Hematopoietic multipotent progenitor cell treated with erythropoietin and hydrocortisone succinate and interleukin-3 and kit ligand, for 17 days (in vitro differentiated cells): Measurements from ENCODE around the gene PCDHGA6.
"Not testable (repeated sequence)": the region's sequence is repeated elsewhere in the genome, so short reads cannot be mapped to it uniquely, and the experiment has no call there.

ENCODE experiments used
- DNase-seq: peaks from one replicate; pipeline ENCODE4 v3.0.0-alpha.2; 2015; ENCODE audit warnings: low spot score

PCDHGA6 gene

DNA sequence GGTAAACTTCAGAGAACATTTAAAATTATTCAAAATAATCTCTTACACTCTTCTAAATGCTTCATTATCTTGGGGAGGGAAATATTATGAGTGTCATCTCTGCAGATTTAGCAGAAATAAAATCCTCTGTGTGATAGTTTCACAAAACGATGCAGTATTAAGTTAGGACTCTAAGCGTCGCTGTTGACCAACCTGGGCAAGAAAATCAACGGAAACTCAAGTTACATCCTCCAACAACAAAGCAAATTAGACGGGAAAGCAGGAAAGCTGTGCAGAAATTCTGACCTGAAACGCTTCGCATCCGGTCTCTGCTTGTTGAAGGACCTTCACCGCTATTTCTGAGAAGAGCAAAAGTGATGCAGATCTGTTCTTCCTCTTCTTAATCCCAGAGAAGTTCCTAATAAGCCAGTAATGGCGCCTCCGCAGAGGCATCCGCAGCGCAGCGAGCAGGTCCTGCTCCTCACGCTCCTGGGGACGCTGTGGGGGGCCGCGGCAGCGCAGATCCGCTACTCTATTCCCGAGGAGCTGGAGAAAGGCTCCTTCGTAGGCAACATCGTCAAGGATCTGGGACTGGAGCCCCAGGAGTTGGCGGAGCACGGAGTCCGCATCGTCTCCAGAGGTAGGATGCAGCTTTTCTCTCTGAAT lies at the start of gene PCDHGA6:
Gene PCDHGA6, plus strand, starts transcription at position 219 of the 645 bp plus-strand sequence. Its CDS starts 193 bp downstream, at position 412.
- DNase-seq: no peak

DNA sequence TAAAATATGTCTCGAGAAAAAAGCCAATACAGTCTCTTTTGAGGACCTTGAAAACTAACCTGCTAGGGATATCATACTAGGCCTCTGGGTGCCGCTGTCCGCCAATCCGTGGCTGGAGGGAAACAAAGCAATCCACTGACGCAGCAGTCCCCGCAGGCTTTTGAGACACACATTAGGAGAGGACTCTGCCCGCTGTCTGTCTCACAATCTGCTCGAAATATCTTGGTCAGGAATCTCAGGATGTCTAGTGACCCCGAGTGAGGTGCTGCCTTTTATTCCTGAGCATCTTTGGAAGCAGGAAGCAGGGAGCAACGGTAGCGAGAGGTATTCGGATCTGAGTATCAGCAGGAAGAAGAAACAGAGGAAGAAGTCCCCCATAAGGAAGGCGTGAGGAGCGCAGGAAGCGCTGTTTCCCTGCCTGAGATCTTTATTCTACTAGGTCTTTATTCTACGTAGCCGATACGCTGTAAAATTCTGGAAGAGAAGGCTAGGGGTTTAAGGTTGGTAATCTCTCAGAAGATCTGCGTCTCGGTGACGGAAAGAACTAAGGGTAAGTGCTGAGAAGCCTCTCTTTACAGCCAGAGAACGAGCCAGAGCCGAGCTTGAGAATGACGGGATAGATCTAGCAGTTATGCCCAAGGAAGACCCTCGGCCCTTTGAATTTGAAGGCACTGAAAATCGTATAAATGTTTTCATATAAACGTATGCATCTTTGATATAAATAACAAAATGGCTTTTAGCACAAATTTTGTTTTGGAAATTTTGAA lies 47.4 kb upstream of the PCDHGA6 start:
- no peak for DNase-seq

DNA sequence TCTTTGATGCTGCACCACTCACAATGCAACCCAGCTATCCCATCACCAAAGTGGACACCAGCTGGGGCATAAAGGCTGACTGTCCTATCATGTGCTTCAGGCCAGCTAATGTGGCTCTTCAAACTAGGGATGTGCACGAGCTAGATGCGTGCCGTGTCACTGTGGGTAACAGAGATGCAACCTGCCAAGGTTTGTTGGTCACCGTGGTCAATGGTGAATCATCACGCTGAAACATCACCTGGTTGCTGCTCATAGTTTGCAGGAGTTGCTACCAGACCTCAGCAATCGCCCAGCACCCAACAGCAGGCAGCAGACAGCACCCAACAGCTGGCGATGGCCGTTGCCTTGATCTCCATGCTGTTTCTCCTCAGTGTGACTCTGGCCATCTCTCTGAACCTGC lies 45.5 kb upstream of the PCDHGA6 start:
- no peak for DNase-seq

DNA sequence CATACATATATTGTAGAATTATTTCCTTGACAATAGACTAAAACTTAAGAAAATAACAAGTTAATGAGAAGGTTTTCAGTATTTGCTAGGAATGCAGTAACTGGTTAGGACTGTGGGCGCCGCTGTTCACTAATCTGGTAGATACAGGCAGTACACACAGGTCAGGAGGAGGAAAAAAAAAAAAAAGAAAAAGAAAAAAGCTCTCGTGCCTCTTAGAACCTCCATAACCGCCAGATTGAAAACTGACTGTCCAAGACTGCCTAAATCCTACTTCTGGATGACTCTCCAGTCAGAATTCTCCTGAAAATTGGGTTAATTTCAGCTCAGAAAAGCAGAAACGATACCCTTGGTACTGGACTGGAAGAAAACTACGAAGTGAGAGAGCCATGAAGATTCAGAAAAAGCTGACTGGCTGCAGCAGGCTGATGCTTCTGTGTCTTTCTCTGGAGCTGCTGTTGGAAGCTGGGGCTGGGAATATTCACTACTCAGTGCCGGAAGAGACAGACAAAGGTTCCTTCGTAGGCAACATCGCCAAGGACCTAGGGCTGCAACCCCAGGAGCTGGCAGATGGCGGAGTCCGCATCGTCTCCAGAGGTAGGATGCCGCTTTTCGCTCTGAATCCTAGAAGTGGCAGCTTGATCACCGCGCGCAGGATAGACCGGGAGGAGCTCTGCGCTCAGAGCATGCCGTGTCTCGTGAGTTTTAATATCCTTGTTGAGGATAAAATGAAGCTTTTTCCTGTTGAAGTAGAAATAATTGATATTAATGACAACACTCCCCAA lies 43.2 kb upstream of the PCDHGA6 start, which contains the start of gene PCDHGA1:
Gene PCDHGA1, plus strand, starts transcription at position 216 of the 782 bp plus-strand sequence.
- DNase-seq: no peak

DNA sequence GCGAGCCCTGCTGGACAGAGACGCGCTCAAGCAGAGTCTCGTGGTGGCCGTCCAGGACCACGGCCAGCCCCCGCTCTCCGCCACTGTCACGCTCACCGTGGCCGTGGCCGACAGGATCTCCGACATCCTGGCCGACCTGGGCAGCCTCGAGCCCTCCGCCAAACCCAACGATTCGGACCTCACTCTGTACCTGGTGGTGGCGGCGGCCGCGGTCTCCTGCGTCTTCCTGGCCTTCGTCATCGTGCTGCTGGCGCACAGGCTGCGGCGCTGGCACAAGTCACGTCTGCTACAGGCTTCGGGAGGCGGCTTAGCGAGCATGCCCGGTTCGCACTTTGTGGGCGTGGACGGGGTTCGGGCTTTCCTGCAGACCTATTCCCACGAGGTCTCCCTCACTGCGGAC lies 41.1 kb upstream of the PCDHGA6 start:
- not testable (repeated sequence) for DNase-seq

DNA sequence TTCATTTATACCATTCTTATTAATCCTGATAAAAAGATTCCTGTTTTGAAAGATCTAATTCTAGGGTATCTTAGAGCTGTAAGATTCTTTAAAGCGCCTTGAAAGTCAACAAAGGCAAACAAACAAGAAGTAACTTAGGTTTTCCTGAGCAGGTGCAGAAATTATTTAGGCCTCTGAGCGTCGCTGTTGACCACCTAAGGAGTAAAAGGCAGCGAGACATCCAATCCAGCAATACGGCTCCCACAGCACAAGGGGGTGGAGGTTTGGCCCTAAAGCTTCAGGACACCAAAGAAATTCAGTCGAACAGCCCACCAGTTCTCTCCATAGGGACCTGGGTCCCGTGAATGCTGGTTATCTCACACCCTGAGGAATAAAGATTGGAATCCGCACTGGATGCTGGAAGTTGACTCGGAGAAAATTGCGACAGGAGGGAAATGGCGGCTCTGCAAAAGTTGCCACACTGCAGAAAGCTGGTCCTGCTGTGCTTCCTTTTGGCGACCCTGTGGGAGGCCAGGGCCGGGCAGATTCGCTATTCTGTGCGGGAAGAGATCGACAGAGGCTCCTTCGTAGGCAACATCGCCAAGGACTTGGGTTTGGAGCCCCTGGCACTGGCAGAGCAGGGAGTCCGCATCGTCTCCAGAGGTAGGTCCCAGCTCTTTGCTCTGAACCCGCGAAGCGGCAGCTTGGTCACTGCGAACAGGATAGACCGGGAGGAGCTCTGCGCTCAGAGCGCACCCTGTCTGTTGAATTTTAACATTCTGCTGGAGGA lies 35.0 kb upstream of the PCDHGA6 start, which contains the start of gene PCDHGA2:
Gene PCDHGA2, plus strand, starts transcription at position 223 of the 769 bp plus-strand sequence.
- DNase-seq: no peak

DNA sequence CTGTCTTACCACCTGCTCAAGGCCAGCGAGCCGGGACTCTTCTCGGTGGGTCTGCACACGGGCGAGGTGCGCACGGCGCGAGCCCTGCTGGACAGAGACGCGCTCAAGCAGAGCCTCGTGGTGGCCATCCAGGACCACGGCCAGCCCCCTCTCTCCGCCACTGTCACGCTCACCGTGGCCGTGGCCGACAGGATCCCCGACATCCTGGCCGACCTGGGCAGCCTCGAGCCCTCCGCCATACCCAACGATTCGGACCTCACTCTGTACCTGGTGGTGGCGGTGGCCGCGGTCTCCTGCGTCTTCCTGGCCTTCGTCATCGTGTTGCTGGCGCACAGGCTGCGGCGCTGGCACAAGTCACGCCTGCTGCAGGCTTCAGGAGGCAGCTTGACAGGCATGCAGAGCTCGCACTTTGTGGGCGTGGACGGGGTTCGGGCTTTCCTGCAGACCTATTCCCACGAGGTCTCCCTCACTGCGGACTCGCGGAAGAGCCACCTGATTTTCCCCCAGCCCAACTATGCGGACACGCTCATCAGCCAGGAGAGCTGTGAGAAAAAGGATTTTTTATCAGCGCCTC lies 32.8 kb upstream of the PCDHGA6 start:
- DNase-seq: not testable (repeated sequence)

DNA sequence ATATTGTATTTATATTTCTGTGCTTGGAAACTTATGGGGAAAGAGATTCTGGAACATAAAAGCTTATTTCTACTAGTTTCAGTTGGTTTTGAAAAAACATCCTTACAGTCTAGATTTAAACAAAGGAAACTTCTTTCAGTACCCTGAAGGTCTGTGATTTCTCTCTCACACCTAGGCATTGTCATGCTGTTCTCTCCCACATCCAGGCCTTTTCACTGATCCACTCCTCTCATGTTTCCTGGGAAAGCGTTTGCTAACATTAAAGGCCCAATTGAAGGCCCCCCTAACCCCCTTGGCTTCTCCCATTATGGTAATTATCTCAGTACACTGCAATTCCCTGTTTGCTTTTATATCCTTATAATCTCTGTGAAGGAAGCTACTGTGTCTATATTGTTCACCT lies 30.9 kb upstream of the PCDHGA6 start:
- no peak for DNase-seq

DNA sequence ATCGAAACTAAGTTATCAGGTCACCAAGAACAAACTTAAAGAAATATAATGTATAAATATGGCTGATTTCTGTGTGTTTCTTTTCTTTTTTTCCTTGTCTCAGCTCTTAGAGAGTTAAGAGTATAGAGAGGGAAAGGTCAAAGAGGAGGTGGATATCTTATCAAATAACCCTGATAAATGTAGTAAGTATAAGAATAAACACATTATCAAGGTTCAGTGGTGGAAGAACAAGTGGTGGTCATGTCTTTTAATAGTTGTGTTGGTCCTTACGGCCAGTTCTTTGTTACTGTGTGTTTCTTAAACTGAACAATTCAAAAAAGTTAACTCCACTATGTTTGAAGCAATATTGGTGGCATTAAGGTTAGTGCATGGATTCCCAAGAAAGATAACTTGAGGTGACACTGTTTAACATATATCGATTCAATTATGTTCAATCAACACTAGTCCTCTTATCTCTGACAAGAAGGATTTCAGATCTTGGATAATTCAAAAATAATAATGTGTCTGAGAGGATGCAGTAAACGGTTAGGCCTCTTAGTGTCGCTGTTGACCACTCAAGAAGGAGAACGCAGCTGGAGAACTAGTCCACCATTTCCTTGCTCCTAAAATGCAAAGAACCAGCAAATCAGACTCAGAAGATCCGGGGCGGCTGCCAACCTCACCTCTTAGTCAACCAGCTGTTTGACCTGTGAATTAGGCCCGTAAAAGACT lies 30.3 kb upstream of the PCDHGA6 start, which contains the start of gene PCDHGA3:
Gene PCDHGA3, plus strand, starts transcription at position 588 of the 711 bp plus-strand sequence. CDS start 205 bp downstream, outside the sequence.
- peak; percentile 13 for DNase-seq

DNA sequence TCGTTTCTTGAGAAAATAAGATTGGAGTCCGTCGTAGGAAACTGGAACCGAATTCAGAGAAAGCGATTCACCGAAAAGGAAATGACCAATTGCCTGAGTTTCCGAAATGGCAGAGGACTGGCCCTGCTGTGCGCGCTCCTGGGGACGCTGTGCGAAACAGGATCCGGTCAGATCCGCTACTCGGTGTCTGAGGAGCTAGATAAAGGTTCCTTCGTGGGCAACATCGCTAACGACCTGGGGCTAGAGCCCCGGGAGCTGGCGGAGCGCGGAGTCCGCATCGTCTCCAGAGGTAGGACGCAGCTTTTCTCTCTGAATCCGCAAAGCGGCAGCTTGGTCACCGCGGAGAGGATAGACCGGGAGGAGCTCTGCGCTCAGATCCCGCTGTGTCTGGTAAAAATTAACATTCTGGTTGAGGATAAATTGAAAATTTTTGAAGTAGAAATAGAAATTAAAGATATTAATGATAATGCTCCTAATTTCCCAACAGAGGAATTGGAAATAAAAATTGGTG lies 29.7 kb upstream of the PCDHGA6 start:
- DNase-seq: no peak

DNA sequence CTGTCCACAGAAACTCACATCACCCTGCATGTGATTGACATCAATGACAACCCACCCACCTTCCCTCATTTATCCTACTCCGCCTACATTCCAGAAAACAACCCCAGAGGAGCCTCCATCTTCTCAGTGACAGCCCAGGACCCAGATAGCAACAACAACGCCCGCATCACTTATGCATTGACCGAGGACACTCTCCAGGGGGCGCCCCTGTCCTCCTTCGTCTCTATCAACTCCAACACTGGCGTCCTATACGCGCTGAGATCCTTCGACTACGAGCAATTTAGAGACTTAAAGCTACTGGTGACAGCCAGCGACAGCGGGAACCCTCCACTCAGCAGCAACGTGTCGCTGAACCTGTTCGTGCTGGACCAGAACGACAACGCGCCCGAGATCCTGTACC lies 28.4 kb upstream of the PCDHGA6 start:
- no peak for DNase-seq

DNA sequence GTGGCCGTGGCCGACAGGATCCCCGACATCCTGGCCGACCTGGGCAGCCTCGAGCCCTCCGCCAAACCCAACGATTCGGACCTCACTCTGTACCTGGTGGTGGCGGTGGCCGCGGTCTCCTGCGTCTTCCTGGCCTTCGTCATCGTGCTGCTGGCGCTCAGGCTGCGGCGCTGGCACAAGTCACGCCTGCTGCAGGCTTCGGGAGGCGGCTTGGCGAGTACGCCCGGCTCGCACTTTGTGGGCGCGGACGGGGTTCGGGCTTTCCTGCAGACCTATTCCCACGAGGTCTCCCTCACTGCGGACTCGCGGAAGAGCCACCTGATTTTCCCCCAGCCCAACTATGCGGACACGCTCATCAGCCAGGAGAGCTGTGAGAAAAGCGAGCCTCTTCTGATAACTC lies 27.7 kb upstream of the PCDHGA6 start:
- DNase-seq: not testable (repeated sequence)

DNA sequence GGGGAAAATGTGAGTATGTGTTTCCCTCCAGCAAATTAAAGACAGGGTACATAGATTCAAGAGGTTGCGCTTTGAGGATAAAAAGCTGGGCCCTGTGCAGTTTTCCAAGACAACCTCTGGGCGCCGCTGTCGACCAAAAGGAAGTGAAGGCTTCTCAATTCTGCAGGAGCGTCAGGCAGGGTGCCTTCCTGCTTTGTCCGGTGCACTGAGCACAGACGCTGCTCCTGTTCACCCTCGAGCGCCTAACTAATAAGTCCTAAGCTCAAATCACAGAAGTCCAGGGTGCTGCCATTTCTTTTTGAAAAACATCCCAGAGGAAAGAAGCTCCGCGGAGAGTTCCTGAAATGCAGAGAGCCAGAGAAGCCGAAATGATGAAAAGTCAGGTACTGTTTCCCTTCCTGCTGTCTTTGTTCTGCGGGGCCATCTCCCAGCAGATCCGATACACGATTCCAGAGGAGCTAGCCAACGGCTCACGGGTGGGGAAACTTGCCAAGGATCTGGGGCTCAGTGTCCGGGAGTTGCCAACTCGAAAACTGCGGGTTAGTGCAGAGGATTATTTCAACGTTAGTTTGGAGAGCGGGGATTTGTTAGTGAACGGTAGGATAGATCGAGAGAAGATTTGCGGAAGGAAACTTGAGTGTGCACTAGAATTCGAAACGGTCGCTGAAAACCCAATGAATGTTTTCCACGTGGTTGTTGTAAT lies 23.6 kb upstream of the PCDHGA6 start, which contains the start of gene PCDHGB1:
Gene PCDHGB1, plus strand, starts transcription at position 183 of the 703 bp plus-strand sequence. Its CDS starts 162 bp downstream, at position 345.
- no peak for DNase-seq

DNA sequence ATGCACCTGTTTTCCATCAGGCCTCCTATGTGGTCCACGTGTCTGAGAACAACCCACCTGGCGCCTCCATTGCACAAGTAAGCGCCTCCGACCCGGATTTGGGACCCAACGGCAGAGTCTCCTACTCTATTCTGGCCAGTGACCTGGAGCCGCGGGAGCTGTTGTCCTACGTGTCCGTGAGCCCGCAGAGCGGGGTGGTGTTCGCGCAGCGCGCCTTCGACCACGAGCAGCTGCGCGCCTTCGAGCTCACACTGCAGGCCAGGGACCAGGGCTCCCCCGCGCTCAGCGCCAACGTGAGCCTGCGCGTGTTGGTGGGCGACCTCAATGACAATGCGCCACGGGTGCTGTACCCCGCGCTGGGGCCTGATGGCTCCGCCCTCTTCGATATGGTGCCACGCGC lies 22.1 kb upstream of the PCDHGA6 start:
- no peak for DNase-seq

DNA sequence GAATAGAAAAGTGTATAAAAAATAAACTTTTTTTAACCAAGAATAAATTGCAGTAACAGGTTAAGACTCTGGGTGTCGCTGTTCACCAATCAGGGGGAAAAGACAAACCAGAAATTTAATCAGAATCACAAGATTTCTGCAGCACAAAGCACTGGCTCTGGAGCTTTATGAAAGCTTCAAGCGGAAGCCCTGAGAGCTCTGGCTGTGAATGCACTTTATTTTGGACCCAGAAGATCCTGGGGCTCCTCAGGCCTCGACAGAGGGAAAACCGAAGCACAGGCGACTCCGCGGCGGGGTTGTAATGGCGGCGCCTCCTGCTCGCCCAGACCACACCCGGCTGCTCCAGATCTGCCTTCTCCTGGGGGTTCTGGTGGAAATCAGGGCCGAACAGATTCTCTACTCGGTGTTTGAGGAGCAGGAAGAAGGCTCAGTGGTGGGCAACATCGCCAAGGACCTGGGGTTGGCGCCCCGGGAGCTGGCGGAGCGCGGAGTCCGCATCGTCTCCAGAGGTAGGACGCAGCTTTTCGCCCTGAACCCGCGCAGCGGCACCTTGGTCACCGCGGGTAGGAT lies 18.7 kb upstream of the PCDHGA6 start, which contains the start of gene PCDHGA4:
Gene PCDHGA4, plus strand, starts transcription at position 122 of the 570 bp plus-strand sequence. Its CDS starts 87 bp downstream, at position 209.
- no peak for DNase-seq

DNA sequence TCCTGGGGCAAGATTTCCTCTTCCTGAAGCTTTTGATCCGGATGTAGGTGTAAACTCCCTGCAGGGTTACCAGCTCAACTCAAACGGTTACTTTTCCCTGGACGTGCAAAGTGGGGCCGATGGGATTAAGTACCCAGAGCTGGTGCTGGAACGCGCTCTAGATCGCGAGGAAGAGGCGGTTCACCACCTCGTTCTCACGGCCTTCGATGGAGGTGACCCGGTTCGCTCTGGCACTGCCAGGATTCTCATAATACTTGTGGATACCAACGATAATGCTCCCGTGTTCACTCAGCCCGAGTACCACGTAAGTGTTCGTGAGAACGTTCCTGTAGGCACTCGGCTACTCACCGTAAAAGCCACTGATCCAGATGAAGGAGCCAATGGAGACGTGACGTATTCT lies 18.1 kb upstream of the PCDHGA6 start:
- DNase-seq: no peak

DNA sequence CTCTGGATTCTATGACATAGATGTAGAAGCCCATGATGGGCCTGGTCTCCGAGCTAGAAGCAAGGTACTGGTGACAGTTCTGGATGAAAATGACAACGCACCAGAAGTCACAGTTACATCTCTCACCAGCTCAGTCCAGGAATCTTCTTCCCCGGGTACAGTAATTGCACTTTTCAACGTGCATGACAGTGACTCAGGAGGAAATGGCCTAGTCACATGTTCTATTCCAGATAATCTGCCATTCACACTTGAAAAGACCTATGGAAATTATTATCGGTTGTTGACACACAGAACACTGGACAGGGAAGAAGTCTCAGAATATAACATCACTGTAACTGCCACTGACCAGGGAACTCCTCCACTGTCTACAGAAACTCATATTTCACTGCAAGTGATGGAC lies 17.6 kb upstream of the PCDHGA6 start:
- no peak for DNase-seq

DNA sequence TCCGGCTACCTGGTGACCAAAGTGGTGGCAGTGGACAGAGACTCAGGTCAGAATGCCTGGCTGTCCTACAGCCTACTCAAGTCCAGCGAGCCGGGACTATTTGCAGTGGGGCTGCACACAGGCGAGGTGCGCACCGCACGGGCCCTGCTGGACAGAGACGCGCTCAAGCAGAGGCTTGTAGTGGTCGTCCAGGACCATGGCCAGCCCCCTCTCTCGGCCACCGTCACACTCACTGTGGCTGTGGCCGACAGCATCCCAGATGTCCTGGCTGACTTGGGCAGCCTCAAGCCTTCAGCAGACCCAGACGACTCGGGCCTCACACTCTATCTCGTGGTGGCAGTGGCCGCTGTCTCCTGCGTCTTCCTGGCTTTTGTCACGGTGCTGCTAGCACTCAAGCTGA lies 16.7 kb upstream of the PCDHGA6 start:
- no peak for DNase-seq

DNA sequence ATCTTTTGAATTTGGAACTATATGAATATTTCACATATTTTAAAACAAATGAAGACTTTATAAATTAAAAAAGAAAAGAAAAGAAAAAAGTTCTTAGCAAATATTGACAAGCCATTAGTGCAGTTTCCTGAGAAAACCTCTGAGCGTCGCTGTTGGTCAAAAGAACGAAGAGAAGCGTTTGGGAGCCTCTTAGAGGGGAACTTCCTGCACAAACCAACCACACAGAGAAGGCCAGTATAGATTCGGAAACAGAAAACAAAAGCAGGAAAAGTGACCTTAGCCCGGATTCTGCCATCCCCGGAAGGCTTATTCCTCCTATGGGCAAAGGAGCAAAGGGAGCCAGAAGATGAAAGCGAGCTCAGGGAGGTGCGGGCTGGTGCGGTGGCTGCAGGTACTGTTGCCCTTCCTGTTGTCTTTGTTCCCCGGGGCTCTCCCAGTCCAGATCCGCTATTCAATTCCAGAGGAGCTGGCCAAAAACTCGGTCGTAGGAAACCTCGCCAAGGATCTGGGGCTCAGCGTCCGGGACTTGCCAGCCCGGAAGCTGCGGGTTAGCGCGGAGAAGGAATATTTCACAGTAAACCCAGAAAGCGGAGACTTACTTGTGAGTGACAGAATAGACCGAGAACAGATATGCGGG lies 13.8 kb upstream of the PCDHGA6 start, which contains the start of gene PCDHGB2:
Gene PCDHGB2, plus strand, starts transcription at position 205 of the 637 bp plus-strand sequence. Its CDS starts 142 bp downstream, at position 347.
- no peak for DNase-seq
